ENCODE results near the gene KIF16B.

Gene KIF16B

GRCh38 chr20:16607364-16608276 lies 34.4 kb upstream of the KIF16B start:
- no peak overlapping the region for H3K4me3 ChIP-seq (ENCODE audit: low read depth, low read length)
- no peak overlapping the region for H3K27ac ChIP-seq
- H3K27me3 ChIP-seq (ENCODE audit: control insufficient read depth, insufficient read depth, low read length): no peaks in the 10 kb centered on the region
- H3K79me2 ChIP-seq: no peaks in the 10 kb centered on the region
- no peak overlapping the region for H3K9ac ChIP-seq
- no peak for TF ChIP-seq CTCF (IDR thresholded peaks at IDR 0.05)
- H3K4me1 ChIP-seq: no peaks in the 10 kb centered on the region
- H3K4me2 ChIP-seq (ENCODE audit: low read length): no peak overlapping the region
- no peaks in the 10 kb centered on the region for H3K9me3 ChIP-seq (ENCODE audit: control insufficient read depth, low read length)
- H2AFZ ChIP-seq: no peak overlapping the region
- H3K36me3 ChIP-seq (ENCODE audit: control insufficient read depth, insufficient read depth, low read length): no peaks in the 10 kb centered on the region

GRCh38 chr20:16606468-16607070 lies 33.3 kb upstream of the KIF16B start:
- Histone ChIP-seq H3K4me3 (ENCODE audit: low read depth, low read length) (no peak overlapping the region), H3K27me3 (ENCODE audit: control insufficient read depth, insufficient read depth, low read length) (no peaks in the 10 kb centered on the region), H3K36me3 (ENCODE audit: control insufficient read depth, insufficient read depth, low read length) (no peaks in the 10 kb centered on the region), H3K9ac (no peak overlapping the region), H3K4me1 (no peaks in the 10 kb centered on the region), H3K9me3 (ENCODE audit: control insufficient read depth, low read length) (no peaks in the 10 kb centered on the region), H3K79me2 (no peaks in the 10 kb centered on the region), H2AFZ (no peak overlapping the region), H3K4me2 (ENCODE audit: low read length) (no peak overlapping the region), H3K27ac (no peak overlapping the region)
- no peak for TF ChIP-seq CTCF (IDR thresholded peaks at IDR 0.05)

GRCh38 chr20:16601047-16601446 lies 27.8 kb upstream of the KIF16B start:
- no peak overlapping the region for H3K4me3 ChIP-seq (ENCODE audit: low read depth, low read length)
- H3K9me3 ChIP-seq (ENCODE audit: control insufficient read depth, low read length): no peaks in the 10 kb centered on the region
- no peaks in the 10 kb centered on the region for H3K27me3 ChIP-seq (ENCODE audit: control insufficient read depth, insufficient read depth, low read length)
- no peak for TF ChIP-seq CTCF (IDR thresholded peaks at IDR 0.05)
- H3K36me3 ChIP-seq (ENCODE audit: control insufficient read depth, insufficient read depth, low read length): no peaks in the 10 kb centered on the region
- no peak overlapping the region for H3K4me2 ChIP-seq (ENCODE audit: low read length)
- H2AFZ ChIP-seq: no peak overlapping the region
- H3K4me1 ChIP-seq: no peaks in the 10 kb centered on the region
- H3K27ac ChIP-seq: no peak overlapping the region
- H3K9ac ChIP-seq: no peak overlapping the region
- no peaks in the 10 kb centered on the region for H3K79me2 ChIP-seq

GRCh38 chr20:16599257-16599656 lies 26.0 kb upstream of the KIF16B start:
- Histone ChIP-seq H2AFZ (no peak overlapping the region), H3K9me3 (ENCODE audit: control insufficient read depth, low read length) (no peaks in the 10 kb centered on the region), H3K79me2 (no peaks in the 10 kb centered on the region), H3K27ac (no peak overlapping the region), H3K4me1 (no peaks in the 10 kb centered on the region), H3K4me3 (ENCODE audit: low read depth, low read length) (no peak overlapping the region), H3K27me3 (ENCODE audit: control insufficient read depth, insufficient read depth, low read length) (no peaks in the 10 kb centered on the region), H3K36me3 (ENCODE audit: control insufficient read depth, insufficient read depth, low read length) (no peaks in the 10 kb centered on the region), H3K4me2 (ENCODE audit: low read length) (no peak overlapping the region), H3K9ac (no peak overlapping the region)
- TF ChIP-seq CTCF (IDR thresholded peaks at IDR 0.05): no peak

Data from parathyroid adenoma (tissue), 2 donors.